ENCODE results near the gene ACY1.

ACY1 gene

DNA sequence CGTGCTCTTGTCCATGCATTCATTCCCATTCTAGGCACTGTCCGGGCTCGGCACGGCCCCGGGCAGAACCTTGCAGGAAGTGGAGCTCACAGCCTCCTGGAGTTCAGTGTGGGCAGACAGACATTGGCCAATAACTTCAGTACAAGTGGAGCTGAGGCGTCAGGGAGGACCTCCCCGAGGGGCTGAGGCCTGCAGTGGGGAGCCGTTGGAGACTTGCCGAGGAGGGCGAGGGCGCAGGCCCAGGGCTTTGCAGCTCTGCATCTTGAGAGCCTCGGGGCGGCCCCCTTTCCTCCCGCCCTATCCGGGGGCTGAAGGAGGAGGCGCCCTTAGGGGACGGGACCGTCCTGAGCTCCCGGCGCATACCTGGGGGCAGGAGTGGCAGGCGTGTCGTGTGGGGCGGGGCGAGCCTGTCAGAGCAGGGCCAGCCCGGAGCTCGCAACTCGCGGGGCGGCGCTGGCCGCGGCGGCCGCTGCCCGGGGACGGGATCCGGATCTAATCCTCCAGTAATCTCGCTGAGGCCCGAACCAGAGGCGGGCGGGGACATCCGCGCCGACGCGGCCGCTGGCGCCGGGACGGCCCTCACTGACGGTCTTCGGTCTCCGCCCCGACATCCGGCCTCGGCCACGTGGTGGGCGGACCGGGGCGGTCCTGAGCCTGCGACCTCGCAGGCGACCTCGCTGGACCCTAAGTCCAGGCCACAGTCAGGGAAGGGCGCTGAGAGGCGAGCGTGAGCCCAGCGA lies at the start of gene ACY1:
ACY1 (plus strand) TSS at position 698 of the 740 bp plus-strand sequence. CDS start 530 bp downstream, outside the sequence.
- DNase-seq = peak; percentile 37

DNA sequence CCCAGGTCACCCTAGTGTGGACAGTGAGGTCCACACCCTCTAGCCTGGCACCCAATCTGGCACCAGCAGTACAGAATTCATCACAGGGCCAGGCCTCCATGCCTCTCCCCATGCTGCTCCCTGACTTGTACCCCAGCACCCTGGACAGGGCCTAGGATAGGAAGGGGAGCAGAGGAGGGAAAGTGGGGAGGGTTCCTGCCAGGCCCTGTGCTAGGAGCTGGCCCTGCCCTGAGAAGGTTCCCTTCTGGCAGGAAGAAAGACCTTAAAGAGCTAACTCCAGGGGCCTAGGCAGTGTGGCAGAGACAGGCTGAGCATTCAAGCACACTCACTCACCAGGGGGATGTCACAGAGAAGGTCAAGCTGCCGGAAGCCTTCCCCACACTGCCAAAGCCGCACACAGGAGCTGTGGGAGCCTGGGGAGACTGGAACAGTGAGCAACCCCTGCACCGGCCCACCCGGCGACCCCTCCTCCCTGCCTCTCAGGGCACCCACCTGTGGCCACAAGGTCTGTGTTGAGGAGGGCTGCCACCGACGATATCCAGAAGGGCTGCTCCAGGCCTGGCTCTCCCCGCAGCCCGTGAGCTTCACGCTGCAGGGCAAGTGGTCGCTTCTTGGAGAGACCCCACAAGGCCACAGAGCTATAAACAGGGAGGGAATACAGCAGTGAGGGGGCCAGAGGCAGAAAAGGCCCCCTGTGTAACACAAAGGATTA lies 49.0 kb upstream of the ACY1 start:
- no peak for DNase-seq

DNA sequence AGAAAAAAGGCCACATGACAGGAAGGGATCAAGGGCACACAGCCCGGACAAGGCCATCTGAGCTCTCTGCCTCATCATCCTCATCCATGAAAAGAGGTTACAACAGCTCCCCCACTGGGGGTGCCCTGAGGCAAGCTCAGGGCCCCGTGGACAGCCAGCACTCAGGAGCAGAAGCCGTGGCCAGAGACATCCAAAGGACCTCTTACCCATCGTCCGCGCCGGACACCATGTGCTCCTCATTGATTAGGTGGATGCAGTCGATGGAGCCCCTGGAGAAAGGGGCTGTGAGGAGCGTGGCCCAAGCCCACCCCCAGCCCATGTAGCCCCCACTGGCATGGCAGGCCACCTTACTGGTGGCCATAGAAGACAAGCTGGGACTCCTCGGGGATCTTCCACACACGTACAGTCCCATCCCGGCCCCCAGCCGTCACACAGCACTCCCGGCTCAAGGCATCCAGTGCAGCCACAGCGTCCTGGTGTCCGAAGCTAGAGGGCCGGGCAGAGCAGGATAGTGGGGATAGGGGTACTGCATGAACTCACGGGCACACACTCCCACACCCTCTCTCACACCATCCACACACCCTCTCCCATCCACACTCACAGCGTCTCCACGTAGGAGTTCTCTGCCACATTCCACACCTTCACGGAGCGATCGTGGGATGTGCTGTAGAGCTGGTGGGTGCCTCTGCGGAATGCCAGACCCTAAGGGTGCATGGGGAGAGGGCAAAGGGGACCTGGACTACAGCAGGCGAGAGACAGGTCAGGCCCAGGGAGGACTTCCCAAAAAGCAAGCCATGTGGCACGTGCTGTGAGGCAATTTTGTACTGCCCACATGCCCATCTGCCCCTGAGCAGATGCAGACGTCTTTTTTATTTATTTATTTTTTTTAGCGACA lies 48.1 kb upstream of the ACY1 start:
- DNase-seq = no peak

DNA sequence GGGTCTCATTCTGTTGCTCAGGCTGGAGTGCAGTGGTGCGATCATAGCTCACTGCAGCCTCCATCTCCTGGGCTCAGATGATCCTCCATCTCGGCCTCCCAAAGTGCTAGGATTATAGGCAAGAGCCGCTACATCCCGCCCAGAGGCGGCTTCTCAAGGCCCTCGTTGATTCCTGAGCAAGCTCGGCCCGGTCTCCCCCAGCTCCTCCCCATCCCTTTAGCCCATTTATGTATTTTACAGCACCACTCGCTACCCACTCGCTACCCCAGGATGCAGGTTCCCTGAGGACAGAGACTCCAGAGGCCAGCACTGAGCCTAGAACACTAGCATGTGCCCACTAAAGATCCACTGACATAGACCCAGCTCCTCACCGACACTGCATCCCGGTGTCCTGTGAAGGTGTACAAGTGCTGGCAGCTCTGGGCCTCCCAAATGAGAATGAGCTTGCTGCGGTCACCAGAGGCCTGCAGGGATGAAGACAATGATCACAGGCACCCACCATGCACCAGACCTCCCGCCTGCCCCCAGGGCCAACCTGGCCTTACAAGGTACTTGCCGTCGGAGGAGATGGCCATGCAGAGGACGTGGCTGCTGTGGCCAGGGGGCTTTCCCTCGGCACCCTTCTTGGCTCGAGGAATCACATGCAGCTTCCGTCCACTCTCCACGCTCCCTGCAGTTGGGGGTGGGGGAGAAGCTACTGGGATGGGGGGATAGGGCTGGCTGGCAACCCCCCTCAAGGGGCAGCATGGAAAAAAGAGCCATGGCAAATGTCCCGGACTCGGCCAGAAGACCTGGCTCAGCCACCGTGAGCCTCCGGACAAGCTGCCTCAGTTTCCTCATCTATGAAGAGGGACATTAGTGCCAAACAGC lies 47.2 kb upstream of the ACY1 start:
- no peak for DNase-seq

DNA sequence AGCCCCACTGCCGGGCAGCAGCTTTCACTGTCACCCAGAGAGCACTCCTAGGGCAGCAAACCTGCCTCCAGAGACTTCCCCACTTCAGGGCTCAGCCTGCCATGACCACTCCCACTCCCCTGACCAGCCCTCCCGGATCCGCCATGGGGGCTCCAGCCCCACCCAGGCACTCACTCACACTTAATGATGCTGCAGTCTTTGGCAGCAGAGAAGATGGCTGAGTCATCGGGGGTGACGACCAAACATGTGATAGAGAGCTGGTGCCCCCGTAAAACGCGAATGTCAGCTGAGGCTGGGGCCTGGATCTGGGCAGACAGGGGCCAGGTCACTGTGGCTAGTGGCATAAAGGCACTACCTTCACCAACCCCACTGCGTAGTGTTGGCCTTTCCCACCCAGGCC lies 46.3 kb upstream of the ACY1 start:
- DNase-seq = no peak

DNA sequence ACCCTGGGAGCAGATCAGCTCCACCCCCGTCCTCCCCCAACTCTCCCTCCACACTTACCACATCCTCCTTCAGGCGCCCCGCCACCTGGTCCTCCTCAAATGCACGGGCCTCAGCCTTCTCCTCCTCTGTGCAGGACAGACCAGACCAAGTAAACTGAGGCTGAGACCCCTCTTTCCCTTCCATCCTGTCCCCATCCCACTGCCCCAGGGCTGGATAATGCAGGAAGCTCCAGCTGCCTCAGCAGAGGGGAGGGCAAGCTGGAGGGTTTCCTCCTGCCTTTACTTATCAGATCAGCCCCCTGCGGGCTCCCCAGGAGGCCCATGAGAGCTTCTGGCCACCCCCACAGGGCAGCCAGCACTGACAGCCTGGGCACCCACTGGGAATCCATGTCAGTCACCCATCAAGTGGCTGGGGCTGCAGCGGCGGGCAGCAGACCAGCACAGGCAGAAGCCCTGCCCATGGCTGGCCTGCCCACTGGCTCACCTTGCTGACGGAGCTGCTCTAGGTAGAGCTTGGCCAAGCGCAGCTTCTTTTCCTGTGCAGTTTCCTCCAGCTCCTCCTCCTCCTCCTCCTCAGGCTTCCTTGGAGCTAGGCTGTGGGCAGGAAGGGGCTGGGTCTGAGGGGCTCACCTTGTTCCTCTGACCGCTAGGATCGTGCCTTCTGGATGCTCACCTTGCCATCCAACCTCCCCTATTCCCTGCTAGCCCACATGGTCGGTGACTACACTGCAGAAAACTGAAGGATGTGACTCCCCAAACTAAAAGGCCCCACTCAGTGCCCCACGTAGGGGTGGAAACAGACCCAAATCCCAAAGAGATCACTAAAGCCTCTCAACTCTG lies 45.5 kb upstream of the ACY1 start:
- no peak for DNase-seq

DNA sequence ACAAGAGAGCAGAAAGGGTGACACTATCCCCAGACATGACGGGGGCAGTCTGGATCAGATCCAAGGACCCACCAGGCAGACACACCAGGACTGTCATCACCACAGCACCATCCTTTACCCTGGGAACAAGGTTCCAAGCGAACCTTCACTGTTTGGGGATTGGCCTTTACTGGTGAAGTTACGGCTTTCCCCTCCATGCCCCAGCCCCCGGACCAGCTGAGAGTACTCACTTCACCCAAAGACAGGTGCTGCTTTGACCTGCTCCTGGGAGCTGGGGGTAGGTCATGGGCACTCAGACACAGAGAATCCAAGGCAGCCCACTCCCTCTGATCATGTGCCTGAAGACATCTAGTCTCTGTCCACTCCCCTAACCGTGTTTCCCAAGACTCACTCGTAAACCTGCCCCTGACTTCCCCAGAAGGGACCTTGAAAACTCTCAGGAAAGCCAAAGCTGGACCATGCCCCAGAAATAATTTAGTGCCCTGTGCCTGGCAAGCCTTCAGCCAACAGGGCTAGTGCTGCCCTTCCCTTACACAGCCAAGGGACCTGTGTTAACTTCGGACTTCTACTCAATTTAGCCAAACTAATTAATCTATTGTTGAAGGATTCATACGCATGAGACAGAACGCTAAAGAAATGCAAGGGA lies 44.4 kb upstream of the ACY1 start:
- DNase-seq = no peak

DNA sequence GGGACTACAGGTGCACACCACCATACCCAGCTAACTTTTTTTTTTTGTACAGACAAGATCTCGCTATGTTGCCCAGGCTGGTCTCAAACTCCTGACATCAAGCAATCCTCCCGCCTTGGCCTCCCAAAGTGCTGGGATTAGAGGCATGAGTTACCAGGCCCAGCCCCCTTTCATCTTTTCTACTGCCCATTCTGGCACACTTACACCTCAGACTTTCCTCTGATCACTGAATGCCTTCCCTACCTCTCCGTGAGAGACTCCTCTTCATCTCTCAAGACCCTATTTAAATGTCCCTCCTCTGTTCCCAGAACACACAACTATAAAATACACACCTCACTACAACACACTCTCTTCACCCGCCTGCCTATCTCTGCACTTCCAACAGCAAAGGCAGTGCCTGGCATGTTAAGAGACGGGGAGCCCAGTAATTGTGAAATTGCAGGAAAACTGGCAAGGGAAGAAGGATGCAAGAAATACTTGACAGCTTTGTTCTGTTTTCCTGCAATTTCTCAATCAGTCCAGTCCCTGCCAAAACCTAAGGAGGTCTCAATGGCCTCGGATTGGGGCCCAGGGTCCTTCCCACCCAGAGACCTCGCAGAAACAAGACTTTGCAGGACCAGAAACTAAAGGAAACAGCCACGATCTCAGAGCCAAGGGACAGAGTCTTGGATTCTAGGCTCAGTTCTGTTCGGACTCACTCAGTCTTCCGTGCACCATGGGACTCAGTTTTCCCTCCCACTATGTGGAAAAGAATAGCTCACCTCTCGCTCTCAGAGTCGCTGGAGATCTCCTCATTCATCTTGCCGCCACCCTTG lies 42.5 kb upstream of the ACY1 start:
- no peak for DNase-seq

DNA sequence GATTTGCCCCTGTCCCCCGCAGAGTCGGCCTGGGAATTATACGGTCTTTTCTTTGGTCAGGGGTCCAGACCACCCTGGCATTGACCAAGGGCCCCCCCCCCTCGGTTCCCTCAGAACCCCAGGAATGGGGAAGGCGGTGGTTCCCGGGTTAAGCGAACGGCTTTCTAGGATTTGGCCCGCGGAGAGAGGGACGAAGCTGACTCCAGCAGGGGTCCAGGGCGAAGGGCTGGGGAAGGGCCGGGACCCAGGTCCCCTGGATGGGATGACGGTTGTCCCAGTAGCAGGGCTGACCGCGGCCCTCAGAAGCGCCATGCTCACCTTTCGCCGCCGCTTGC lies 41.9 kb upstream of the ACY1 start:
- DNase-seq = no peak

DNA sequence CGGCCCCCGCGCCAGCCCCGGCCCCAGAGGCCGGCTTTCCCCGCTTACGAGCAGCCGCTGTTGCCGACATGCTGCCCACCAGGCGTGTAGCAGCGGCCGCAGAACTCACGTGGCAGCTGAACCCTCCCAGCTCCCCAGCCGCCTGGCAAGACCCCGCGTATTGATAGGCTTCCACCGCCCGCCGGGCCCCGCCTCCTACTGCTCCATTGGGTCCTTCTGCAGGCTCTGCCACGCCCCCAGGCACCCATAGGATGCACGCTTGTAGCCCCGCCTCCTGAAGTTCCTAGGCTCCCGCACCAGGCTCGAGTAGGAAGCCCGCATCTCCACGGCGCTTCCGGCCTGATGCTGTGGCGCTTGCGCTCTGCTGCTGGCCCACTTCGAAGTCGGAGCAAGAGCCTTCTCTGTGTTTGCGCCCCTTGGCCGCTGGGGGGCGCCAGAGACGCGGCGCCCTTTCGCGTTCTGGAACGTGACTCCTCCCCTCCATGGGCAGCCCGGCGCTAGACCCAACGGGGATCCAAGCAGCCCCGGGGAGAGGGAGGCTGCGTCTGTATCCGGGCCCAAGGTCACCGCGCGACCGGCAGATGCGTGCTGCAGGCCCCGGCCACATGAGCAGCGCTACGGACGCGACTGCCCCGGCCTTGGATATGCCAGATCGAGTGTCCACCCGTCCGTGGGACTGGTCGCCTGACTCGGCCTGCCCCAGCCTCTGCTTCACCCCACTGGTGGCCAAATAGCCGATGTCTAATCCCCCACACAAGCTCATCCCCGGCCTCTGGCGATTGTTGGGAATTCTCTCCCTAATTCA lies 41.3 kb upstream of the ACY1 start, which contains the start of the genes PARP3 and RRP9:
PARP3 (plus strand) TSS at position 566 of the 805 bp plus-strand sequence. CDS start 993 bp downstream, outside the sequence.
RRP9 (minus strand) TSS at position 107 of the 805 bp plus-strand sequence; CDS start at position 70, 37 bp downstream.
- DNase-seq = peak; percentile 99

DNA sequence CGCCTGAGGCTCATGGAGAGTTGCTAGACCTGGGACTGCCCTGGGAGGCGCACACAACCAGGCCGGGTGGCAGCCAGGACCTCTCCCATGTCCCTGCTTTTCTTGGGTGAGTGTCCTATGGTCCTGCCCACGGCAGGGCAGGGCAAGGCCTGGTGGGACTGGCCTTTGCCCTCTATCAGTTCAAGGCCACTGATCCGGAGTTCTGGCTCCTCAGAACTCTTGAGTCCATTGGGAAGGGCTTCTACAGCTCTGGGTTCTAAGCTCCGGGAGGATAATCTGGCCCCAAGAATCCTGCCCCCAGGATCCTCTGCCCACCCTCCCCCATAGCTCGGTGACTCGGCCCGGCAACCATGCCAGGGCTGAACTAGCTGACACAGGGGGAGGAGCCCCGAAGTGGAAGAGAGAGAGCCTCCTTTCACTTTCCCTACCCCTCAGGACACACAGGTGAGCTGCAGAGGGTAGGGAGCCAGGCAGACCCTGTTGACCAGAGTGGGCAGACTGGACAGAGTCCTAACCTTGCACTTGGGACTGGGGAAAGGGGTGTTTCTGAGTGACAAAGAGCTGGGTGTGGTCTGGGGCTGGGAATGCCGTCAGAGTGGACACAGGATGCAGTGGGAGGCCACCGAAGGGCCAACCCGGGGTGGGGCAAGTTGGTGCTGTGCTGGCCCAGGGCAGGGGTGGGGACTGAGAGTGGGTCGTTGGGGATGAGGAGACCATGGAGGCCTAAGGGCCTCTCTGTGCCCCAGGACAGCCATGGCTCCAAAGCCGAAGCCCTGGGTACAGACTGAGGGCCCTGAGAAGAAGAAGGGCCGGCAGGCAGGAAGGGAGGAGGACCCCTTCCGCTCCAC lies 40.5 kb upstream of the ACY1 start:
- DNase-seq = no peak

DNA sequence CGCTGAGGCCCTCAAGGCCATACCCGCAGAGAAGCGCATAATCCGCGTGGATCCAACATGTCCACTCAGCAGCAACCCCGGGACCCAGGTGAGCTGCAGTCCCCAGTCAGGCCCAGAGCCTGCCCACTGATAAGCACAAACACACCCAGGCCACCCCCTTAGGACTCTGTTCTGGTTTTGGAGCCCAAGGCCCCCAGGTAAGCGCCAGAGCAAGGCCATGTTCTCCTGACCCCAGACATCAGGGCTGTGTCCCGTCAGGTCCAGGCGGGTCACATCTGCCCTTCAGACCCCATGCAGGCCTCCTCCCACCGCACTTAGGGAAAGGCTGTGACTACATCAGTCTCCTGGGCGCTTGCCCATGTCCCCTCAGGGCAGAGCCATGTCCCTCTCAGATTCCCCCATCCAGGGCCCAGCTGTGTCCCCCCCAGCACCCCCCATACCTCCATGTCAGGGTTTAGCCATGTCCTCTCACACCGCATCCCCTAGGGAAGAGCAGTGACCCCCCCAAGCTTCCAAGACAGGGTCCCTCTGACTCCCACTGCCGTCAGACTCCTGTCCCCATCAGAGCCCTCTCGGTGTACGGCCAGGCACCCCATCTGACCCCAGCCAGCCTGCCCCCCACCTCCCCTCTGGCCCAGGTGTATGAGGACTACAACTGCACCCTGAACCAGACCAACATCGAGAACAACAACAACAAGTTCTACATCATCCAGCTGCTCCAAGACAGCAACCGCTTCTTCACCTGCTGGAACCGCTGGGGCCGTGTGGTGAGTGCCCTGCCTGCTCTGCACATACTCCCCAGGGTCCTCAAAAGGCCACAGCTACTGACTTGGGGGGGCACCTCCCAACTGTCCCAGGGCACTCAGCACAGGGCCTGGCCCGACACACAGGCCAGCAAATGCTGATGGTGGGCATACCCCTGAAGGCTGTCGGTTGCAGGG lies 39.6 kb upstream of the ACY1 start:
- no peak for DNase-seq

DNA sequence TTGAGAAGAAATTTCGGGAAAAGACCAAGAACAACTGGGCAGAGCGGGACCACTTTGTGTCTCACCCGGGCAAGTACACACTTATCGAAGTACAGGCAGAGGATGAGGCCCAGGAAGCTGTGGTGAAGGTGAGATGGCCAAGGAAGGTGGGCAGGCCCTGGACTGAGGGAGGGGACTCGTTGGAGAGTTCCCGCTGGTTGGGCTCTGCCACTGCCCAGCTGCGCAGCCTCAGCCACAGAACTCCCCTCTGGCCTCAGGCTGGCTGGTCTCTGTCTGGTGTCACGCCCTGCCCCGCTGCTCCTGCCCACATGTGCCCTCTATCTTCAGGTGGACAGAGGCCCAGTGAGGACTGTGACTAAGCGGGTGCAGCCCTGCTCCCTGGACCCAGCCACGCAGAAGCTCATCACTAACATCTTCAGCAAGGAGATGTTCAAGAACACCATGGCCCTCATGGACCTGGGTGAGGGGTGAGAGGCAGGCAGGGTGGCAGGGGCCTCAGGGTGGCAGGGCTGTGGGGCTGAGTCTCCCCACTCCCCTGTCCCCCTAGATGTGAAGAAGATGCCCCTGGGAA lies 38.8 kb upstream of the ACY1 start:
- no peak for DNase-seq

DNA sequence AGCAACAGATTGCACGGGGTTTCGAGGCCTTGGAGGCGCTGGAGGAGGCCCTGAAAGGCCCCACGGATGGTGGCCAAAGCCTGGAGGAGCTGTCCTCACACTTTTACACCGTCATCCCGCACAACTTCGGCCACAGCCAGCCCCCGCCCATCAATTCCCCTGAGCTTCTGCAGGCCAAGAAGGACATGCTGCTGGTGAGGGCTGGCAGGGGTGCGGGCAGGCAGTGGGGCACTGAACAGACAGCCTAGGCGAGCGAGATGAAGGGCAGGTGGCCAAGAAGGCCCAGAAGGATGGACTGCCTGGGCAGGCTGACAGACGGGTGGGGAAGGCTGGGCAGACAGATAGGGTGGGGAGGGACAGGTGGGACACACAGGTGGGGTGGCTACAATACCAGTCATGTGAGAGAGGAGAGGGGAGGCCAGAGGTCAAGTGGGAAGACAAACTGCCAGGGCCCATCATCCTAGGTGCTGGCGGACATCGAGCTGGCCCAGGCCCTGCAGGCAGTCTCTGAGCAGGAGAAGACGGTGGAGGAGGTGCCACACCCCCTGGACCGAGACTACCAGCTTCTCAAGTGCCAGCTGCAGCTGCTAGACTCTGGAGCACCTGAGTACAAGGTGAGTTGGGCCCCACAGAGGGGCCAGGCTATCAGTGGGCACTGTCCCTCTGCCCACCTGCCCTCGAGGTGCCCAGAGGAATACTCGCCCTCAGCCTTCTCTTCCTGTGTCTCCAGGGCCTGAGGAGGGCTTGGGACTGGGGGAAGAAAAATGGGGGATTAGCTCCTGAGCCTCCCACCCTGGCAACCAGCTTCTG lies 38.1 kb upstream of the ACY1 start:
- no peak for DNase-seq

DNA sequence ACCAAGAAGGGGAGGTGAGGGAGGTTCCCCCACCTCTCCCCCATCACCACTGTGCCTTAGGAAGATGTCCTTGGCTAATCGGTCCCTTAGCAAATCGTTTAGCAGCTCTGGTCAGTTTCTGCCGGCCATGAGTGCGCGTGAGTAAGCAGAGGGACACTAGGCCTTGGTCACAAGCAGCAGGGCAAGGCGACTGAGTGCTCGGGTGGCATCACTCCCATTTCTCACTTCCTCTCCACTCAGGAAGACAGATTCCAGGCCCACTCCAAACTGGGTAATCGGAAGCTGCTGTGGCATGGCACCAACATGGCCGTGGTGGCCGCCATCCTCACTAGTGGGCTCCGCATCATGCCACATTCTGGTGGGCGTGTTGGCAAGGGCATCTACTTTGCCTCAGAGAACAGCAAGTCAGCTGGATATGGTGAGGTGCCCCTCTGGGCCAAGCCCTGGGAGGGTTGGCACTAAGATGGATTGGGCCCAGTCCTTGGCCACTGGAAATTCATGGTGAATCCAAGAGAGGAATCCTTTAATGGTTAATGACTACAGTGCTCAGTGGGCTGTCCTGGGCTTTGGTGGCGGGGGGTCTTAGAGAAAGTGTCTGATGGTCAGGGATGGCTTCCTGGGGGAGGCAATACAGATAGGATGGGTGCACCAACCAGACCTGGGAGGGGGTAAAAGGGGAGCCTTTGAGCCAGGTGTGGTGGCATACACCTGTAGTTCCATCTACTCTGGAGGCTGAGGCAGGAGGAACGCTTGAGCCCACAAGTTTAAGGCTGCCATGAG lies 37.2 kb upstream of the ACY1 start:
- DNase-seq = no peak

All from NCI-H1048 (cell line).